Epithelial cell of esophagus (primary cell): ENCODE results near the gene KCNQ4.

Experiments used
- DNase-seq: peaks from one replicate; pipeline ENCODE4 v3.0.0; 2010; ENCODE audit warnings: low read depth
- H3K4me3 ChIP-seq: 2 replicates; pipeline ENCODE4 v1.5.1; 2011; ENCODE audit warnings: mild to moderate bottlenecking, low read length, control low read depth
- TF ChIP-seq, protein P1 (sequence below): IDR thresholded peaks from 2 replicates; pipeline ENCODE4 v1.5.1; 2011; ENCODE audit warnings: low read depth, mild to moderate bottlenecking, low read length, control low read depth, inconsistent platforms; ENCODE audit not compliant: insufficient read depth; ENCODE audit errors: missing control alignments

The KCNQ4 gene

GRCh38 chr1:40785446-40785845 is 1.9 kb downstream of the KCNQ4 start:
- TF ChIP-seq, protein P1, sequence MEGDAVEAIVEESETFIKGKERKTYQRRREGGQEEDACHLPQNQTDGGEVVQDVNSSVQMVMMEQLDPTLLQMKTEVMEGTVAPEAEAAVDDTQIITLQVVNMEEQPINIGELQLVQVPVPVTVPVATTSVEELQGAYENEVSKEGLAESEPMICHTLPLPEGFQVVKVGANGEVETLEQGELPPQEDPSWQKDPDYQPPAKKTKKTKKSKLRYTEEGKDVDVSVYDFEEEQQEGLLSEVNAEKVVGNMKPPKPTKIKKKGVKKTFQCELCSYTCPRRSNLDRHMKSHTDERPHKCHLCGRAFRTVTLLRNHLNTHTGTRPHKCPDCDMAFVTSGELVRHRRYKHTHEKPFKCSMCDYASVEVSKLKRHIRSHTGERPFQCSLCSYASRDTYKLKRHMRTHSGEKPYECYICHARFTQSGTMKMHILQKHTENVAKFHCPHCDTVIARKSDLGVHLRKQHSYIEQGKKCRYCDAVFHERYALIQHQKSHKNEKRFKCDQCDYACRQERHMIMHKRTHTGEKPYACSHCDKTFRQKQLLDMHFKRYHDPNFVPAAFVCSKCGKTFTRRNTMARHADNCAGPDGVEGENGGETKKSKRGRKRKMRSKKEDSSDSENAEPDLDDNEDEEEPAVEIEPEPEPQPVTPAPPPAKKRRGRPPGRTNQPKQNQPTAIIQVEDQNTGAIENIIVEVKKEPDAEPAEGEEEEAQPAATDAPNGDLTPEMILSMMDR, result no peak
- DNase-seq, result no peak
- H3K4me3 ChIP-seq, result no peak overlapping the region

DNA sequence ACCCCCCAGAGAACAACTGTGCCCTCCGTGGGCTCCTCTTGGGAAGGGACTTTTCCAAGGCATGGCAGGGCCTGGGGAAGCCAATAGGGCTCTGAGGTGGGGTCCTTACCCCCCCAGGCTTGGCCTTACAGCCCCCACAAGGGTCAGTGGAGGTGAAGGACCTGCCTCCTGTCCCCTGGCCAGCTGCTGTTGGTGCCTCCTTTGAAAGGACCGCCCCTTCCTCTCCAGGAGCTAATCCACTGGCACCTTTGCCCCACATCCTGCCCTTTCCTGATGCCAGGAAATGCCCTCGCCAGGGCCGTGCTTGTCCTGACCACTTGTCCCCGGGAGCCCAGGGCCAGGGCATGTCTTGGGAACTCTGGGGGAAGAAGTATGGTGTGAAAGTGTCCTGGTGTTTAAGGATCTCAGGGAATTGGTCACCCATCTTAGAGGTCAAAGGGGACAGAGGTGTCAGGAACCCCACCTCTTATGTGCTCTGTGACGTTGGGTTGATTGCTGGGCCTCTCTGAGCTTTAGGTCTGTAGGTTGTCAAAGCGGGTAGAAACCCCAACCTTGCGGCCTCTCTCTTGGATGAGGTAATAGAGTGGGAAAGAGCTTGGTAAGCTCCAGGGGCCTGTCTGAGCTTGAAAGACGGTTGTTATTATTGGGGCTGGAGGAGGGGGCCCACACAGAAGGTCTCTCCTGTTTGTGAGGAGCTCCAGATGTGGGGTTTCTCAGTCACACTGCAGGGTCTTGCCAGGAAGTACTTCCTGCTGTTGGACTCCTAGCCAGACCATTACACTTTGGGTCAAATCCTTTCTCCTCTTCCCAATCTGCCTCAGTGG is 2.8 kb downstream of the KCNQ4 start:
- TF ChIP-seq, protein P1, result no peak
- H3K4me3 ChIP-seq, result no peak overlapping the region
- no peak for DNase-seq

DNA sequence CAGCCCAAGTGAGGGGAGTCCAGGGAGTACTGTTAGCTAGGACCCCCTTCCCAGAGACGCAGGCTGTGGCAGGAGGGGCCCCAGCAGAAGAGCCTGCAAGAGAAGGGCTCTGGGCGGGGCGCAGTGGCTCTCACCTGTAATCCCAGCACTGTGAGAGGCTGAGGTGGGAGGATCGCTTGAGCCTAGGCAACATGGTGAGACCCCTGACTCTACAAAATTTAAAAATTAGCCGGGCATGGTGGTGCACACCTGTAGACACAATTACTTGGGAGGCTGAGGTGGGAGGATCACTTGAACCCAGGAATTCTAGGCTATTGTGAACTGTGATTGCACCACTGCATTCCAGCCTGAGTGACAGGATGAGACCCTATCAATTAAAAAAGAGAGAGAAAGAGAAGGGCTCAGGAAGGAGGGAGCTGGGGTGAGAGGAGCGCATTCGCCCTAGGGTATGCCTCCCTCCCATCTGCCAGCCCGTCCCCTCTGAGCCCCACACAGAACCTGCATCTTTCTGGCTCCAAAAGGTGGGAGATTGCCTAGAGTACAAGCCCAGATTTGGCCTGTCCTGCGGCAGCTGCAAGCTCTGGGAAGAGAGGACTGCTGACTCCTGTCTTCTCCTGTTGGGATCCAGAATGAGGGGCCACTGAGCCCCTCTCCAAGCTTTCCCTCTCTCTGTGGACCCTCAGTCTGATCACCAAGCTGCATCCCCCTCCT is 3.6 kb downstream of the KCNQ4 start:
- no peak for DNase-seq
- TF ChIP-seq, protein P1, result no peak
- H3K4me3 ChIP-seq, result no peak overlapping the region

- no peak overlapping the region for H3K4me3 ChIP-seq
- no peak for DNase-seq
- TF ChIP-seq, protein P1, result no peak
Measured at GRCh38 chr1:40787737-40788560, 4.4 kb downstream of the KCNQ4 start.

DNA sequence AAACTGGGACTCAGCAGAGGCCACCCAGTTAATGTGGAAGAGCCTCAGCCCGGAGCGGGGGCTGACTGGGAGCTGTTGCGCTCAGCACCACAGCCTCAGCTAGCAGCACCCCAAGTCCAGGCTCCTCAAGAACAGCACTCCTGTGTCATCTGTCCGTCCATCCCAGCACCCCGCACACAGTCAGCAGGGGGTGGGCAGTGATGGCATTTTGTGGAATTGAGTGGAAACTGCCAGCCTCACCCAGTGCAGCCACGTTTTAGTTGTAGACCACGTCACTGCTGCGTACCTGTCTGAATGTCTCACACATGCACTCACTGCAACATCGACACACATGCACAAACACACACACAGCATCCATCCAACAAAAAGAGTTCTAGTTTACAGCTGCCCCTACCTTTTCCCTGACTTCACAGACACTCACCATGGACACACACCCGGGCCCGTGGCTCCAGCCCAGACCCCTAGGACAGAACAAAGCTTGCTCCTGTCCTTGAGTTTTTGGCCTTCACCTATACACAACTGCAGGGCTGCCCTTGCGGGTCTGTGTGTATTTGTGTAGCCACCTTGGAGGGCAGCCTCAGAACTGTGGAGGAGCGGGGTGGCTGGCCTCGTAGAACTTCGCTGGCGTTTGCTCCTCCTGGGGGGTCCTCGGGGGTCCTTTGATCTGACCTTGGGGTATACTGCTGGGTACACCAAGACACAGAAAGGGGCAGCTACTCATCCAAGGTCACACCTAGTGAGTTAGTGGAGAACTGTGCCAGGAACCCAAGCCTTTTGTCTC is 5.2 kb downstream of the KCNQ4 start:
- no peak for DNase-seq
- H3K4me3 ChIP-seq, result no peak overlapping the region

DNA sequence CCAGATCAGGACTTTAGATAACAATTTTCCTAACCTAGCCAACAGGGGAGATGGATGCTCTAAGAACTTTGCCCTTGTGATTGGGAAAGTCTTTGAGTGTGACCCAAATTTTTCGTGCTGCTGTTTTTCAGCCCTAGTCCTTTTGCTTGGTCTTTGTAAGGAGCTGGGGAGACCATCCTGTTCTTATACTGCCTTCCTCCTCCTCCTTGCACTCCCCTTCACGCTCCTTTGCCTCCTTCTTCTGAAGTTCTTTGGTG is 5.7 kb downstream of the KCNQ4 start:
- TF ChIP-seq, protein P1, result no peak
- no peak for DNase-seq
- no peak overlapping the region for H3K4me3 ChIP-seq

More for the DNA sequence above, 5.2 kb downstream of the KCNQ4 start:
- TF ChIP-seq, protein P1, result no peak
